SKM-1 treated with dmso at 0.1 percent for 144 hours (cell line): ENCODE data around the gene PCDHGA1.
A peak's percentile ranks its signal among the peaks of the same experiment; 100 is the strongest.

Experiments used
- DNase-seq: peaks from one replicate; lab custom pipeline; 2025; ENCODE audit not compliant: unreplicated experiment; lab: John Stamatoyannopoulos, UW

PCDHGA1 gene

GRCh38 chr5:141512390-141512910 is 182.1 kb downstream of the PCDHGA1 start:
- peak; percentile 49 for DNase-seq

GRCh38 chr5:141512911-141513626 is 182.8 kb downstream of the PCDHGA1 start:
- DNase-seq = no peak

GRCh38 chr5:141513627-141514329 is 183.5 kb downstream of the PCDHGA1 start:
- no peak for DNase-seq

- DNase-seq = no peak
These were observed 184.2 kb downstream of the PCDHGA1 start for GRCh38 chr5:141514330-141515133.

GRCh38 chr5:141515141-141515540 is 184.8 kb downstream of the PCDHGA1 start:
- DNase-seq = no peak

- DNase-seq = no peak
These were observed 185.8 kb downstream of the PCDHGA1 start for GRCh38 chr5:141515946-141516671.

GRCh38 chr5:141516672-141517025 is 186.3 kb downstream of the PCDHGA1 start:
- DNase-seq = no peak

GRCh38 chr5:141517312-141517711 is 187.0 kb downstream of the PCDHGA1 start:
- DNase-seq = no peak

- no peak for DNase-seq
These were observed 187.7 kb downstream of the PCDHGA1 start for GRCh38 chr5:141517880-141518617.

GRCh38 chr5:141518618-141519015 is 188.3 kb downstream of the PCDHGA1 start:
- DNase-seq = no peak

GRCh38 chr5:141519605-141520565 is 189.6 kb downstream of the PCDHGA1 start:
- DNase-seq = peak; percentile 15

GRCh38 chr5:141521244-141521781 is 191.0 kb downstream of the PCDHGA1 start:
- DNase-seq = peak; percentile 69

- DNase-seq = no peak
These were observed 192.0 kb downstream of the PCDHGA1 start for GRCh38 chr5:141522301-141522700.

GRCh38 chr5:141523991-141524390 is 193.7 kb downstream of the PCDHGA1 start:
- DNase-seq = no peak

GRCh38 chr5:141524604-141525597 is 194.6 kb downstream of the PCDHGA1 start:
- peak; percentile 67 for DNase-seq

GRCh38 chr5:141525653-141526052 is 195.3 kb downstream of the PCDHGA1 start:
- DNase-seq = no peak

GRCh38 chr5:141527426-141527825 is 197.1 kb downstream of the PCDHGA1 start:
- no peak for DNase-seq
